Nephron (organoid): ENCODE measurements around the gene PARD3.
A peak's percentile ranks its signal among the peaks of the same experiment; 100 is the strongest.

Source experiments
- H3K27ac Mint-ChIP-seq, 3 experiments: 2 replicates each; pipeline ENCODE4 v1.8.0; 2020; ENCODE audit warnings: mixed read lengths in 3 of 3, mild to moderate bottlenecking in 2 of 3, moderate library complexity in 1 of 3
- H3K27me3 Mint-ChIP-seq: 2 replicates; pipeline ENCODE4 v1.8.0; 2021; ENCODE audit warnings: low read depth, mild to moderate bottlenecking, moderate library complexity, mixed read lengths
- H3K36me3 Mint-ChIP-seq: 2 replicates; pipeline ENCODE4 v1.8.0; 2020; ENCODE audit warnings: low read depth, mixed read lengths
- H3K4me1 Mint-ChIP-seq: 2 replicates; pipeline ENCODE4 v1.8.0; 2020; ENCODE audit warnings: mixed read lengths
- H3K4me3 Mint-ChIP-seq, 3 experiments: 2 replicates each; pipeline ENCODE4 v1.8.0; 2020; ENCODE audit warnings: mild to moderate bottlenecking in 3 of 3, mixed read lengths in 3 of 3, moderate library complexity in 2 of 3
- H3K9me3 Mint-ChIP-seq: 2 replicates; pipeline ENCODE4 v1.8.0; 2020; ENCODE audit warnings: mixed read lengths
- CTCF ChIP-seq, 3 experiments: fragments of 200-600 bp; sonication (generic); IDR thresholded peaks; one replicate each; pipeline ENCODE4 v1.5.0; 2021; ENCODE audit warnings: antibody characterized with exemption in 3 of 3; ENCODE audit not compliant: unreplicated experiment in 3 of 3

The PARD3 gene

GRCh38 chr10:34080485-34081346 is 734.4 kb downstream of the PARD3 start:
- Mint-ChIP-seq H3K27me3 (peaks cover 4% of the 10 kb centered on the region), H3K4me1 (peaks cover 19% of the 10 kb centered on the region), H3K27ac (peak overlapping the region in 2 of 3 experiments; percentile 58 to 77), H3K4me3 (no peak overlapping the region), H3K9me3 (peaks cover 26% of the 10 kb centered on the region), H3K36me3 (peaks cover 6% of the 10 kb centered on the region)
- TF ChIP-seq CTCF (IDR thresholded peaks at IDR 0.05; ENCODE audit: unreplicated experiment in 3 of 3), result no peak

DNA sequence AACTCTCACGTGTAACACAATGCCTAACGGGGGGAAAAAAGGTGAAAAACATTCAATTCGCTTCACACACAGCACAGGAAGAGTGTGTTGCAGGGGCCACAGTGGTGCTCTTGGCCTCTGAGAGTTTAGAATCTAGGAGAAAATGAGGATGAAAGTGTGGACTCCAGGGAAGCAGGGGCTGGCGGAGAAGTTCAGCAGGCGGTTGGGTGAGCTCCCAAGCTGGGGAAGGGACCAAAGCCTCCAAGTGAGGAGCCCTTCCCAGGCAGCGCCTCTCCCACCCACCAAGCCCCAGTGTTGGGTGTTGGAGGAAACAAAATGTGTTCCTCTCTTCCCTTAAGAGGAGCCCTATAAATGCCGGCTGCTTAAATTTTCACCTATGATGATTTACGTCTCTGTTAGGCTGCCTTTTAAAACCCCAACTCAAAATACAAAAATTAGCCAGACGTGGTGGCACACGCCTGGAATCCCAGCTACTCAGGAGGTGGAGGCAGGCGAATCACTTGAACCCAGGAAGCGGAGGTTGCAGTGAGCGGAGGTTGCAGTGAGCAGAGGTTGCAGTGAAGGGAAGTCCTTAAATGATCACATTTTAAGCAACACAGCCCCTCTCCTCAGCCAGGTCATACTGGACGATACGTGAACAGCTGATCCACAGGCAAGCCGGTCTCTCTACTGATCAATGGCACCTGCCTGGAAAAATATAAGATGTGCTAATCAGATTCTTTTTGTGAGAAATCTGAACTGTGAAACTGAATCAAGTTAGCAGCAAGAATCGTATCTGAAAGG is 735.2 kb downstream of the PARD3 start:
- Mint-ChIP-seq H3K27me3 (peaks cover 4% of the 10 kb centered on the region), H3K36me3 (peaks cover 6% of the 10 kb centered on the region), H3K9me3 (peaks cover 26% of the 10 kb centered on the region), H3K27ac (peak overlapping the region in 1 of 3 experiments; percentile 77), H3K4me1 (peaks cover 19% of the 10 kb centered on the region), H3K4me3 (no peak overlapping the region)
- no peak for TF ChIP-seq CTCF (IDR thresholded peaks at IDR 0.05; ENCODE audit: unreplicated experiment in 3 of 3)

DNA sequence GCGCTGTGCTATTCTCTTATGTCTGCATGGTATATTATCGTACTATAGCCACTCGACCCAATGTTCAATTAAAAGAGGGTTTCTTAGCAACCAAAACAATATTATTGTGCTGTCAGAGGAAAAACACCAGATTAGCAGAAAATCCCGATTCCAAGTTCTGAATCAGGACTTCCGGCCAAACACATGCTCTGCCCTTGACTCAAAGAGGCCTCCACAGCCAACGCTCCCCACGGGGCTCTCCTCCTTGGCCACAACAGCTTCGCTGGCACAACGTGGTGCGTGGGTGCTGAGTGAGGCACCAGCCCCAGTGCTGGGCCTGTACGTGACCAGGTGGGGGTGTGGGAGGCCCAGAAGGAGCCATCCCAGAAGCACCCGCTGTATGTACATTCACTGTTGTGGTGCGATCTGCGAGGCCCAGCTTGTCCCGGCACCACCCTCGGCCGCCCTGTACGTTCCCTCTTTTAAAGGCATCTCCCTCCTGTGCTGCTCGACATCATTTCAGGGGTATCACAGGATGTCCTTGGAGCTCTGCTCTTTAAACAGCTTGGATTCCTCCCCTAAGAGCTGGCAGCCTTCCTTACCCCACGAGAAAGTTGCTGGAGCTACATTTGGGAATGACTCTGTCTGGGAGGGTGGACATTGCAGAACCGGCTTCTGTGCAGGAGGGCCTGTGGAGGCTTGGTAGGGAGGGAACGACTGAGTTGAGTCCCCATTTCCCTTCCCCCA is 736.2 kb downstream of the PARD3 start:
- peaks cover 4% of the 10 kb centered on the region for H3K27me3 Mint-ChIP-seq
- peaks cover 19% of the 10 kb centered on the region for H3K4me1 Mint-ChIP-seq
- peaks cover 18% of the 10 kb centered on the region for H3K9me3 Mint-ChIP-seq
- peaks cover 5% of the 10 kb centered on the region for H3K36me3 Mint-ChIP-seq
- H3K4me3 Mint-ChIP-seq, result no peak overlapping the region
- H3K27ac Mint-ChIP-seq, result peak overlapping the region in 1 of 3 experiments; percentile 77
- no peak for TF ChIP-seq CTCF (IDR thresholded peaks at IDR 0.05; ENCODE audit: unreplicated experiment in 3 of 3)

DNA sequence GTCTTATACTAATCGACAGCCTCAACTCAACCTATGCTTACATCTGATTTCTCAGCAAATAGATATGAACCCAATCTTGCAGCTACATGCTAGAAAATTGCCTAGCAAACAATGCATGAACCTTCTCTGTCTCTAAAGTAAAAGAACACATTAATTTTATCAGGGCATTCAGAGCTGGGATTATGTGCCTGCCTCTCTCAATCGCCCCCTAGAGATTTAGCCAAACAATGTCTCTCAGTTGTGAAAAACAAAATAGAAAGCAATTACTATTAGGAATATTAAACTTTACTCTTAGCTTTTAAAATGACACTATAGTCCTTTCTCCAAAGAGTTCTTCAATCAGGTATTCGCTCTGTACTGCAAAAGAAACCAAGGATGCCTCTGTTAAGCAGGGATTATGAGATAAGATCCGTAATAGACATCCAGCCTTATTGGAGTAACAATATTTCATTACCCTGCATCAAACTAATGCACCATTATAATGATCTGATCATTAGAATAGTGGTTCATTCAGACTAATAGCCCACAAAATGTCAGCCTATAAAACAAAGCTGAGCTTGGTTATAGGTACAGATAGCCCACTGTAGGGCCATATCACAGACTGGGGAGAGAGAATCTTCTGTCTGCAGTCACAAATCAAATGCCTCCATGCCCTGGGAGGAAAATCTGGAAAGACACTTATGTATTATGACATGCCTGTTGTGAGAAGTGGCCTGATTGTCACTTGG is 736.9 kb downstream of the PARD3 start:
- Mint-ChIP-seq H3K27ac (peak overlapping the region in 2 of 3 experiments; percentile 18 to 29), H3K4me1 (peaks cover 19% of the 10 kb centered on the region), H3K27me3 (peaks cover 7% of the 10 kb centered on the region), H3K36me3 (no peaks in the 10 kb centered on the region), H3K4me3 (no peak overlapping the region), H3K9me3 (peaks cover 13% of the 10 kb centered on the region)
- no peak for TF ChIP-seq CTCF (IDR thresholded peaks at IDR 0.05; ENCODE audit: unreplicated experiment in 3 of 3)

- Mint-ChIP-seq H3K36me3 (peaks cover 3% of the 10 kb centered on the region), H3K4me1 (peaks cover 18% of the 10 kb centered on the region)
- TF ChIP-seq CTCF (IDR thresholded peaks at IDR 0.05; ENCODE audit: unreplicated experiment in 3 of 3), result no peak
Observed at GRCh38 chr10:34076443-34076842, 738.7 kb downstream of the PARD3 start.

More at GRCh38 chr10:34076443-34076842, 738.7 kb downstream of the PARD3 start:
- Mint-ChIP-seq H3K9me3 (peaks cover 16% of the 10 kb centered on the region), H3K27ac (no peak overlapping the region), H3K4me3 (no peak overlapping the region), H3K27me3 (peaks cover 7% of the 10 kb centered on the region)
